Liver (tissue), 9 donors: ENCODE data around the gene ATP12A. TPM values are rescaled to one million over a fixed set of nuclear protein-coding genes. Genes with fewer than 3 reads are reported as not detected.

Experiments used
- DNase-seq: peaks from one replicate; pipeline ENCODE4 v3.0.0-alpha.2; 2017; ENCODE audit warnings: low spot score
- H3K27ac ChIP-seq, 2 donors: one replicate each; pipeline ENCODE4 v1.7.0; 2013; ENCODE audit warnings: inconsistent platforms in 2 of 2, low read length in 2 of 2, control low read depth in 1 of 2, low read depth in 1 of 2, mild to moderate bottlenecking in 1 of 2
- H3K27me3 ChIP-seq, 4 donors: one replicate each; pipeline versions ENCODE4 v1.6.1 to v1.7.0; 2013; ENCODE audit warnings: low read length in 3 of 4, inconsistent platforms in 1 of 4, mild to moderate bottlenecking in 1 of 4, moderate library complexity in 1 of 4; ENCODE audit not compliant: control insufficient read depth in 4 of 4, insufficient read depth in 4 of 4
- H3K36me3 ChIP-seq, 4 donors: one replicate each; pipeline versions ENCODE4 v1.6.1 to v1.7.0; 2013; ENCODE audit warnings: low read length in 3 of 4, mild to moderate bottlenecking in 3 of 4, low read depth in 1 of 4, moderate library complexity in 1 of 4; ENCODE audit not compliant: control insufficient read depth in 4 of 4, insufficient read depth in 3 of 4
- H3K4me1 ChIP-seq, 4 donors: one replicate each; pipeline versions ENCODE4 v1.6.1 to v1.7.0; 2013; ENCODE audit warnings: low read length in 3 of 4, mild to moderate bottlenecking in 3 of 4, moderate library complexity in 1 of 4; ENCODE audit not compliant: control insufficient read depth in 4 of 4, insufficient read depth in 4 of 4
- H3K4me3 ChIP-seq, 3 donors: one replicate each; pipeline versions ENCODE4 v1.6.1 to v1.7.0; 2013; ENCODE audit warnings: low read length in 3 of 3, control low read depth in 1 of 3, low read depth in 1 of 3, mild to moderate bottlenecking in 1 of 3
- H3K9ac ChIP-seq, 2 donors: one replicate each; pipeline ENCODE4 v1.7.0; 2013; ENCODE audit warnings: low read length in 2 of 2, mild to moderate bottlenecking in 2 of 2, moderate library complexity in 2 of 2, control low read depth in 1 of 2, low read depth in 1 of 2
- H3K9me3 ChIP-seq, 4 donors: one replicate each; pipeline versions ENCODE4 v1.6.1 to v1.7.0; 2013; ENCODE audit warnings: low read length in 3 of 4; ENCODE audit not compliant: control insufficient read depth in 4 of 4
- EGR1 ChIP-seq, 2 donors: IDR thresholded peaks; 2 replicates each; pipeline ENCODE4 v1.6.1; 2016 to 2018; ENCODE audit warnings: antibody characterized with exemption in 2 of 2, low read depth in 2 of 2
- FOXA1 ChIP-seq: IDR thresholded peaks from 2 replicates; pipeline ENCODE4 v1.6.1; 2016; ENCODE audit warnings: antibody characterized with exemption
- GABPA ChIP-seq, 2 donors: IDR thresholded peaks in 1 of 2; conservative IDR thresholded peaks in 1 of 2; 2 replicates each; pipeline ENCODE4 v1.6.1; 2016; ENCODE audit warnings: antibody characterized with exemption in 2 of 2, mild to moderate bottlenecking in 1 of 2, moderate library complexity in 1 of 2
- HNF4G ChIP-seq: IDR thresholded peaks from 2 replicates; pipeline ENCODE4 v1.6.1; 2016; ENCODE audit warnings: antibody characterized with exemption
- JUND ChIP-seq, 2 donors: IDR thresholded peaks; 2 replicates each; pipeline ENCODE4 v1.6.1; 2016; ENCODE audit warnings: antibody characterized with exemption in 2 of 2
- MAX ChIP-seq: IDR thresholded peaks from 2 replicates; pipeline ENCODE4 v1.6.1; 2016; ENCODE audit warnings: antibody characterized with exemption
- NR2F2 ChIP-seq: IDR thresholded peaks from 2 replicates; pipeline ENCODE4 v1.6.1; 2016; ENCODE audit warnings: antibody characterized with exemption
- RAD21 ChIP-seq, 2 donors: IDR thresholded peaks; 2 replicates each; pipeline ENCODE4 v1.6.1; 2016; ENCODE audit warnings: antibody characterized with exemption in 2 of 2, mild to moderate bottlenecking in 2 of 2
- REST ChIP-seq: IDR thresholded peaks from 2 replicates; pipeline ENCODE4 v1.6.1; 2016; ENCODE audit warnings: antibody characterized with exemption, mild to moderate bottlenecking
- RXRA ChIP-seq, 2 donors: IDR thresholded peaks; 2 replicates each; pipeline ENCODE4 v1.6.1; 2017 to 2018; ENCODE audit warnings: antibody characterized with exemption in 2 of 2, mild to moderate bottlenecking in 1 of 2
- SP1 ChIP-seq: IDR thresholded peaks from 2 replicates; pipeline ENCODE4 v1.6.1; 2018; ENCODE audit warnings: antibody characterized with exemption, mild to moderate bottlenecking
- TAF1 ChIP-seq: conservative IDR thresholded peaks from 2 replicates; pipeline ENCODE4 v1.6.1; 2016; ENCODE audit warnings: antibody characterized with exemption, mild to moderate bottlenecking
- YY1 ChIP-seq: IDR thresholded peaks from 2 replicates; pipeline ENCODE4 v1.6.1; 2016; ENCODE audit warnings: antibody characterized with exemption, mild to moderate bottlenecking
- ZBTB33 ChIP-seq: IDR thresholded peaks from 2 replicates; pipeline ENCODE4 v1.6.1; 2016; ENCODE audit warnings: antibody characterized with exemption
- WGBS: extraction: QIAGEN DNeasy Blood & Tissue Kit; methylation state at CpG from one replicate; pipeline ENCODE4 v1.1.7; 2013; 5-methylcytosine and 5-hydroxymethylcytosine counted together
- polyA plus RNA-seq, 2 donors: library from polyadenylated mRNA; stranded (reverse) in 1 of 2; unstranded in 1 of 2; fragments of 200-250 nt in 1 of 2; fragments of >200 nt in 1 of 2; fragmentation: Nextera tagmentation in 1 of 2; extraction: Ambion mirVana in 1 of 2; gene quantifications; one replicate each; pipeline versions ENCODE4 v1.2.1 to v1.2.3, GENCODE V29; 2013 to 2015
- total RNA-seq, 2 donors: library from RNA; depleted of rRNA; stranded (reverse); fragments of >200 nt; gene quantifications; one replicate each; pipeline ENCODE4 v1.2.3, GENCODE V29; 2014
- donor health status: healthy.
- donor health status: healthy.
- donor health status: healthy.
- donor health status: healthy.
- donor health status: healthy.

Gene ATP12A
- total and polyA plus RNA-seq, 4 donors = under 0.01 TPM; not detected in 3

GRCh38 chr13:24632382-24633121 is 47.7 kb upstream of the ATP12A start:
- no peak for TF ChIP-seq RAD21 (IDR thresholded peaks at IDR 0.05)
- TF ChIP-seq MAX = no peak
- no peak for TF ChIP-seq ZBTB33
- no peak for TF ChIP-seq SP1
- TF ChIP-seq FOXA1 = no peak
- no peak for TF ChIP-seq YY1
- no peak for TF ChIP-seq REST
- no peak for TF ChIP-seq NR2F2
- TF ChIP-seq GABPA (IDR thresholded peaks at IDR 0.05 in 1 of 2, conservative IDR thresholded peaks at IDR 0.05 in 1 of 2) = no peak
- TF ChIP-seq EGR1 (IDR thresholded peaks at IDR 0.05; ENCODE audit: low read depth in 2 of 2) = no peak
- H3K9ac ChIP-seq = no peak overlapping the region
- no peak overlapping the region for H3K27ac ChIP-seq
- H3K27me3 ChIP-seq = no peaks in the 10 kb centered on the region
- no peaks in the 10 kb centered on the region for H3K9me3 ChIP-seq
- DNase-seq = no peak
- 77% methylated on average over 6 of the region's 6 CpGs for WGBS
- H3K4me3 ChIP-seq = no peak overlapping the region
- no peaks in the 10 kb centered on the region for H3K36me3 ChIP-seq
- H3K4me1 ChIP-seq = no peaks in the 10 kb centered on the region

GRCh38 chr13:24636776-24637175 is 43.4 kb upstream of the ATP12A start:
- Histone ChIP-seq H3K9me3 (no peaks in the 10 kb centered on the region), H3K9ac (no peak overlapping the region), H3K36me3 (no peaks in the 10 kb centered on the region), H3K27me3 (peaks cover 0 to 2% (median 0%) of the 10 kb centered on the region in 4 donors), H3K4me1 (no peaks in the 10 kb centered on the region), H3K4me3 (no peak overlapping the region), H3K27ac (no peak overlapping the region)
- TF ChIP-seq HNF4G = no peak
- no peak for TF ChIP-seq TAF1
- DNase-seq = no peak
- 95% methylated on average over 8 of the region's 8 CpGs for WGBS

DNA sequence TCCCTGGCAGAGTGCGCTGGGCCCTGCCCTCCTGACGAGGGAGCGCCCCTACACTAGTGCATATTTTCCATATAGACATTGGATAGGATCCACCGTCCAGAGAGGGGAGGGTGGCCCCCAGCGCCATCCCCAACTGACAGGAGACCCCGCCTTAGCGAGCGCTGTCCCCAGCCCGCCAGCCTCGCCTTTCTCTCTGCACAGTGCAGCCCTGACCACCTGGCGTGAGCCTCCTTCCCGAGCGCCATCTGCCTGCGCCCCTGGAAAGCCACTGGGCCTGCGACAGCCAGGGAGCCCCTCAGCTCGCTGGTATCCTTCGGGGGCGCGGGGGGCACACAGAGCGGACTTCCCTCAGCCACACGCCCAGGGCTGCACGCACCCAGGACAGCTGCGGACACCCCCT is 42.1 kb upstream of the ATP12A start:
- TF ChIP-seq RXRA (IDR thresholded peaks at IDR 0.05) (no peak), HNF4G (no peak), REST (no peak), JUND (IDR thresholded peaks at IDR 0.05) (no peak), RAD21 (IDR thresholded peaks at IDR 0.05) (no peak)
- peaks cover 0 to 2% (median 0%) of the 10 kb centered on the region in 4 donors for H3K27me3 ChIP-seq
- no peak for DNase-seq

More for the DNA sequence above, 42.1 kb upstream of the ATP12A start:
- Histone ChIP-seq H3K36me3 (no peaks in the 10 kb centered on the region), H3K9ac (no peak overlapping the region), H3K27ac (no peak overlapping the region), H3K9me3 (no peaks in the 10 kb centered on the region), H3K4me3 (no peak overlapping the region), H3K4me1 (no peaks in the 10 kb centered on the region)
- 58% methylated on average over 23 of the region's 23 CpGs for WGBS
